Gastrocnemius medialis (tissue), 4 donors: ENCODE data around the gene STARD13.

Experiments
- POLR2A ChIP-seq, 2 donors: fragments of 450-650 bp; IDR thresholded peaks; one replicate each; pipeline ENCODE4 v1.6.1; 2017; ENCODE audit warnings: antibody characterized with exemption in 2 of 2, mild to moderate bottlenecking in 2 of 2, moderate library complexity in 2 of 2
- TF ChIP-seq, protein P1 (sequence below), 5 experiments: fragments of 450-650 bp in 3 of 5; fragments of 200-600 bp in 2 of 5; sonication (generic) in 2 of 5; IDR thresholded peaks in 4 of 5; conservative IDR thresholded peaks in 1 of 5; 1 replicate in 4 of 5; 2 replicates in 1 of 5; pipeline ENCODE4 v1.5.1; 2016 to 2019; ENCODE audit warnings: antibody characterized with exemption in 5 of 5, mild to moderate bottlenecking in 3 of 5, moderate library complexity in 3 of 5

DNA sequence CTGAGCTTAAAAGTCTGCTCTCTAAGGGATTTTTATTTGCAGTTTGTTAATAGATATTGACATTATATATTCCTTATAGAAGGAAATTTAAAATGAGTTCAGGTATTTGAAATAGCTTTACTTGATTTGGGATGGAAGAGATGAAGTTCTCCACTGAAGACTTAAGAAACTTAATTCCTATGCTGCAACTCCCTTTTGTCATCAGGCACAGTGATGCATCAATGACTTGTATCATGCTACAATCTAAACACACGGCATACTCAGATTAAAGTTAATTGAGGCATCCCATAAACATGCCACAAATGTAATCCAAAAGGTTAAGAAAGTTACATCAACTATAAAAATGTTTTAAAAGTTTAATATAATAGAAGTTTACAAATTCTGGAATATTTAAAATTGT, 109.0 kb downstream of the STARD13 start:
- TF ChIP-seq POLR2A (IDR thresholded peaks at IDR 0.05) = no peak
- TF ChIP-seq, protein P1, sequence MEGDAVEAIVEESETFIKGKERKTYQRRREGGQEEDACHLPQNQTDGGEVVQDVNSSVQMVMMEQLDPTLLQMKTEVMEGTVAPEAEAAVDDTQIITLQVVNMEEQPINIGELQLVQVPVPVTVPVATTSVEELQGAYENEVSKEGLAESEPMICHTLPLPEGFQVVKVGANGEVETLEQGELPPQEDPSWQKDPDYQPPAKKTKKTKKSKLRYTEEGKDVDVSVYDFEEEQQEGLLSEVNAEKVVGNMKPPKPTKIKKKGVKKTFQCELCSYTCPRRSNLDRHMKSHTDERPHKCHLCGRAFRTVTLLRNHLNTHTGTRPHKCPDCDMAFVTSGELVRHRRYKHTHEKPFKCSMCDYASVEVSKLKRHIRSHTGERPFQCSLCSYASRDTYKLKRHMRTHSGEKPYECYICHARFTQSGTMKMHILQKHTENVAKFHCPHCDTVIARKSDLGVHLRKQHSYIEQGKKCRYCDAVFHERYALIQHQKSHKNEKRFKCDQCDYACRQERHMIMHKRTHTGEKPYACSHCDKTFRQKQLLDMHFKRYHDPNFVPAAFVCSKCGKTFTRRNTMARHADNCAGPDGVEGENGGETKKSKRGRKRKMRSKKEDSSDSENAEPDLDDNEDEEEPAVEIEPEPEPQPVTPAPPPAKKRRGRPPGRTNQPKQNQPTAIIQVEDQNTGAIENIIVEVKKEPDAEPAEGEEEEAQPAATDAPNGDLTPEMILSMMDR (IDR thresholded peaks at IDR 0.05 in 4 of 5, conservative IDR thresholded peaks at IDR 0.05 in 1 of 5) = no peak
